HEK293 (cell line): ENCODE results near the gene HPSE2.
A peak's percentile ranks its signal among the peaks of the same experiment; 100 is the strongest.

Experiments
- CTCF ChIA-PET: fragments of 350-600 bp; formaldehyde crosslinking; extraction: SDS; loops from one replicate; lab custom pipeline; 2021; ENCODE audit warnings: antibody characterized with exemption; lab: Yijun Ruan, JAX
- POLR2A ChIA-PET: fragments of 300-600 bp; formaldehyde crosslinking; extraction: SDS; loops from one replicate; lab custom pipeline; 2020; ENCODE audit warnings: antibody characterized with exemption, inconsistent platforms; lab: Yijun Ruan, JAX
- H3K27ac ChIP-seq: fragments of 200-500 bp; sonication (Bioruptor generic); 2 replicates; pipeline ENCODE4 v1.5.1; 2014; ENCODE audit warnings: low read depth, low read length, control low read depth, inconsistent platforms; ENCODE audit errors: extremely low read depth
- H3K36me3 ChIP-seq, 2 experiments: fragments of 200-500 bp in 1 of 2; sonication (Bioruptor generic) in 1 of 2; 1 replicate in 1 of 2; 2 replicates in 1 of 2; pipeline ENCODE4 v1.5.1; 2014 to 2017; ENCODE audit warnings: inconsistent platforms in 2 of 2, low read length in 2 of 2; ENCODE audit not compliant: control insufficient read depth in 2 of 2, insufficient read depth in 1 of 2
- H3K4me1 ChIP-seq: fragments of 200-500 bp; sonication (Bioruptor generic); 2 replicates; pipeline ENCODE4 v1.5.1; 2014; ENCODE audit warnings: mild to moderate bottlenecking, low read length, inconsistent platforms; ENCODE audit not compliant: control insufficient read depth, insufficient read depth
- H3K4me3 ChIP-seq: 2 replicates; pipeline ENCODE4 v1.5.1; 2011; ENCODE audit warnings: low read depth, mild to moderate bottlenecking, control low read depth, low read length, moderate library complexity
- H3K9me3 ChIP-seq: fragments of 200-500 bp; sonication (Bioruptor generic); 2 replicates; pipeline ENCODE4 v1.5.1; 2014; ENCODE audit warnings: low read depth, low read length, inconsistent platforms; ENCODE audit not compliant: control insufficient read depth, insufficient read depth
- FEZF1 ChIP-seq: fragments of 450-650 bp; formaldehyde crosslinking; IDR thresholded peaks from 2 replicates; pipeline ENCODE4 v1.5.1; 2016; ENCODE audit warnings: missing biosample characterization, missing genetic modification characterization
- GLIS2 ChIP-seq: fragments of 450-650 bp; formaldehyde crosslinking; IDR thresholded peaks from 2 replicates; pipeline ENCODE4 v1.5.1; 2016; ENCODE audit warnings: missing biosample characterization, missing genetic modification characterization
- OVOL3 ChIP-seq: fragments of 450-650 bp; formaldehyde crosslinking; IDR thresholded peaks from 2 replicates; pipeline ENCODE4 v1.5.1; 2016; ENCODE audit warnings: missing biosample characterization, missing genetic modification characterization
- ZNF140 ChIP-seq: fragments of 450-650 bp; formaldehyde crosslinking; IDR thresholded peaks from 2 replicates; pipeline ENCODE4 v1.5.1; 2016; ENCODE audit warnings: missing biosample characterization, missing genetic modification characterization
- ZNF184 ChIP-seq: fragments of 450-650 bp; IDR thresholded peaks from 2 replicates; pipeline ENCODE4 v1.5.1; 2018; ENCODE audit warnings: missing biosample characterization, mild to moderate bottlenecking, missing genetic modification characterization
- ZNF23 ChIP-seq: fragments of 450-650 bp; formaldehyde crosslinking; IDR thresholded peaks from 2 replicates; pipeline ENCODE4 v1.5.1; 2016; ENCODE audit warnings: missing biosample characterization, missing genetic modification characterization, borderline replicate concordance
- ZNF239 ChIP-seq: fragments of 450-650 bp; formaldehyde crosslinking; IDR thresholded peaks from 2 replicates; pipeline ENCODE4 v1.5.1; 2016; ENCODE audit warnings: missing biosample characterization, missing genetic modification characterization
- ZNF544 ChIP-seq: fragments of 450-650 bp; formaldehyde crosslinking; IDR thresholded peaks from 2 replicates; pipeline ENCODE4 v1.5.0; 2017; ENCODE audit warnings: missing biosample characterization, missing genetic modification characterization
- ZNF654 ChIP-seq: fragments of 450-650 bp; formaldehyde crosslinking; IDR thresholded peaks from 2 replicates; pipeline ENCODE4 v1.5.1; 2016; ENCODE audit warnings: low read depth, missing biosample characterization, missing genetic modification characterization
- ZNF785 ChIP-seq: fragments of 450-650 bp; formaldehyde crosslinking; IDR thresholded peaks from 2 replicates; pipeline ENCODE4 v1.5.1; 2016; ENCODE audit warnings: missing biosample characterization, missing genetic modification characterization
- ZNF792 ChIP-seq: fragments of 450-650 bp; formaldehyde crosslinking; IDR thresholded peaks from 2 replicates; pipeline ENCODE4 v1.5.1; 2016; ENCODE audit warnings: missing biosample characterization, missing genetic modification characterization
- TF ChIP-seq, protein P1 (sequence below): fragments of 450-650 bp; IDR thresholded peaks from 2 replicates; pipeline ENCODE4 v1.5.1; 2018; ENCODE audit warnings: missing biosample characterization, mild to moderate bottlenecking, missing genetic modification characterization
- TF ChIP-seq, protein P2 (sequence below): fragments of 450-650 bp; formaldehyde crosslinking; IDR thresholded peaks from 2 replicates; pipeline ENCODE4 v1.5.1; 2016; ENCODE audit warnings: missing biosample characterization, missing genetic modification characterization
- TF ChIP-seq, protein P3 (sequence below): fragments of 450-650 bp; formaldehyde crosslinking; conservative IDR thresholded peaks from 2 replicates; pipeline ENCODE4 v1.5.1; 2016; ENCODE audit warnings: low read depth, missing biosample characterization, missing genetic modification characterization

Gene HPSE2

GRCh38 chr10:98429320-98430072, 806.2 kb downstream of the HPSE2 start (continued):
- TF ChIP-seq, protein P1, sequence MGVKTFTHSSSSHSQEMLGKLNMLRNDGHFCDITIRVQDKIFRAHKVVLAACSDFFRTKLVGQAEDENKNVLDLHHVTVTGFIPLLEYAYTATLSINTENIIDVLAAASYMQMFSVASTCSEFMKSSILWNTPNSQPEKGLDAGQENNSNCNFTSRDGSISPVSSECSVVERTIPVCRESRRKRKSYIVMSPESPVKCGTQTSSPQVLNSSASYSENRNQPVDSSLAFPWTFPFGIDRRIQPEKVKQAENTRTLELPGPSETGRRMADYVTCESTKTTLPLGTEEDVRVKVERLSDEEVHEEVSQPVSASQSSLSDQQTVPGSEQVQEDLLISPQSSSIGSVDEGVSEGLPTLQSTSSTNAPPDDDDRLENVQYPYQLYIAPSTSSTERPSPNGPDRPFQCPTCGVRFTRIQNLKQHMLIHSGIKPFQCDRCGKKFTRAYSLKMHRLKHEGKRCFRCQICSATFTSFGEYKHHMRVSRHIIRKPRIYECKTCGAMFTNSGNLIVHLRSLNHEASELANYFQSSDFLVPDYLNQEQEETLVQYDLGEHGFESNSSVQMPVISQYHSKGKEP (tag by site-specific recombination), result no peak
- no peak for TF ChIP-seq ZNF23 (tag by site-specific recombination)
- TF ChIP-seq ZNF544 (tag by site-specific recombination), result no peak

DNA sequence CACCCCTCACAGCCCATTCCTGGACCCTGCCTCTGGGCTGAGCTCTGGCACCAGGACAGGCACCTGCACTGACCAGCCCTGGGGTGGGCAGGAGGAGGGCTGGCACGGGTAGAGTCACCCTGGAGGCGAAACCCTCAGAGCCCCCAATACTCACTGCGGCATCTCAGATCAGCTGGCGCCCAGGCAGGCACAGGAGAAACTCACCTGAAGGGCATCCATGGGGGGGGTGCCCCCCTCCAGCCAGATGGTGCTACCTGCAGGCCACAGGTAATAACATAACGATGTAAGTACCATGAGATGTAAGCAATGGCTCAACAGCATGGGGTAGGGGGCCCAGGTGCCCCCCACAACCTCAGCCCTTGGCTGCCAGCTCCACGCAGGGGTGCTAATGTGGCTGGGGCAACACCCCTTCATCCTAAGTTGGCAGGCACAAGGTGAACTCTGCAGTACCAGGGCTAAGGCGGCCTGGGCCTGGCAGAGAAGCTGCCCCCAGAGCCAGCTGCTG, 808.6 kb downstream of the HPSE2 start:
- ChIA-PET CTCF (interaction anchor here (0.7 to 2.4 kb wide), 4 partner anchors 41 to 945 kb away, joined by 3 to 14 read pairs (median 4); no protein-coding TSS in a partner anchor), POLR2A (no interaction called here)
- H3K27ac ChIP-seq, result no peak overlapping the region

DNA sequence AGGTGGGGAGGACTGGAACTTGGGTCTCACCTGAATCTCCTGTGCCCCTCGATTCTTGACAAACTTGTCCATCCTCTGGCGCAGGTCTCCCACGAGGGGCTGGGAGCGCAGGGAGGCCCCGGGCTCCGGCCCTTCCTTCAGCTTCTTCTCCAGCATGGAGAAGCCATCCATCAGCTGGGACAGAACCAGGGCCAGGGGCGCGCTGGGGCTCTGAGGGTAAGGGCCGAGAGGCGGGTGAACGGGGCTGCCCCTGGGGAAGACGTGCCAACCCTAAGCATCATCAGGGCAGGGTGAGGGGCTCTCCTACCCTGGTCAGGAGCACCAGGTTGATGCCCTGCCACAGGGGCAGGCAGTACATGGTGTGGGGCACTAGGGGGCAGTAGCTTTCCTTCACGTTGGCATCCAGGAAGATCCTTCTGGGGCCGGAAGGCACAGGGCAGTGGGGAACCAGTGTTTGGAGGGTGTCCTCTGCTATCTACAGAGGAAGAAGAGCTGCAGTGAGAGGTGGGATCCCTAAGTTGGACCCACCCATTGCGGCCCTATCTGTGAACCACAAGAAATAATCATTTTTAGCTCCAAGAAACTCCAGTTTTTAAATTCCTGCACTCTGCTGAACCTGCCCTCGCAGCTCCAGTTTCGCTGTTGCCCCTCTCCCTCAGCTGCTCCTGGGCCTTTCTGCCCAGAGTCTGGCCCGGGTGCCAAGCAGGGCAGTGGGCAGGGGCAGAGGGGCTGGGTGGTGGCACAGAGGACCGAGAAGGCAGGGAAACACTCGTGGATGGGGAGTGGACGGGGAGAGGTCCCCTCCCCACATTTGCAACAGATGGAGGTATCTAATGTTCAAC, 809.9 kb downstream of the HPSE2 start:
- TF ChIP-seq ZNF654 (tag by site-specific recombination), result peak; percentile 54
- peak; percentile 89; the same call in 1 of the 2 replicates for TF ChIP-seq ZNF785 (tag by site-specific recombination)
- no peak for TF ChIP-seq ZNF792 (tag by site-specific recombination)
- Histone ChIP-seq H3K9me3 (no peaks in the 10 kb centered on the region), H3K36me3 (peaks cover 0 to 44% of the 10 kb centered on the region in 2 experiments; a peak in 1 of 3 replicates), H3K27ac (no peak overlapping the region), H3K4me1 (no peaks in the 10 kb centered on the region), H3K4me3 (no peak overlapping the region)
- POLR2A ChIA-PET, result no interaction called here
- CTCF ChIA-PET, result interaction anchor here (0.5 to 2.4 kb wide), 28 partner anchors 9 to 917 kb away, joined by 3 to 30 read pairs (median 3); no protein-coding TSS in a partner anchor

More for the DNA sequence above, 808.6 kb downstream of the HPSE2 start:
- TF ChIP-seq GLIS2 (tag by site-specific recombination) (peak; percentile 28; the same call in 1 of the 2 replicates), ZNF184 (tag by site-specific recombination) (no peak)
- peaks cover 0 to 48% of the 10 kb centered on the region in 2 experiments; a peak in 1 of 3 replicates for H3K36me3 ChIP-seq
- H3K9me3 ChIP-seq, result no peaks in the 10 kb centered on the region
- H3K4me1 ChIP-seq, result no peaks in the 10 kb centered on the region
- no peak overlapping the region for H3K4me3 ChIP-seq

DNA sequence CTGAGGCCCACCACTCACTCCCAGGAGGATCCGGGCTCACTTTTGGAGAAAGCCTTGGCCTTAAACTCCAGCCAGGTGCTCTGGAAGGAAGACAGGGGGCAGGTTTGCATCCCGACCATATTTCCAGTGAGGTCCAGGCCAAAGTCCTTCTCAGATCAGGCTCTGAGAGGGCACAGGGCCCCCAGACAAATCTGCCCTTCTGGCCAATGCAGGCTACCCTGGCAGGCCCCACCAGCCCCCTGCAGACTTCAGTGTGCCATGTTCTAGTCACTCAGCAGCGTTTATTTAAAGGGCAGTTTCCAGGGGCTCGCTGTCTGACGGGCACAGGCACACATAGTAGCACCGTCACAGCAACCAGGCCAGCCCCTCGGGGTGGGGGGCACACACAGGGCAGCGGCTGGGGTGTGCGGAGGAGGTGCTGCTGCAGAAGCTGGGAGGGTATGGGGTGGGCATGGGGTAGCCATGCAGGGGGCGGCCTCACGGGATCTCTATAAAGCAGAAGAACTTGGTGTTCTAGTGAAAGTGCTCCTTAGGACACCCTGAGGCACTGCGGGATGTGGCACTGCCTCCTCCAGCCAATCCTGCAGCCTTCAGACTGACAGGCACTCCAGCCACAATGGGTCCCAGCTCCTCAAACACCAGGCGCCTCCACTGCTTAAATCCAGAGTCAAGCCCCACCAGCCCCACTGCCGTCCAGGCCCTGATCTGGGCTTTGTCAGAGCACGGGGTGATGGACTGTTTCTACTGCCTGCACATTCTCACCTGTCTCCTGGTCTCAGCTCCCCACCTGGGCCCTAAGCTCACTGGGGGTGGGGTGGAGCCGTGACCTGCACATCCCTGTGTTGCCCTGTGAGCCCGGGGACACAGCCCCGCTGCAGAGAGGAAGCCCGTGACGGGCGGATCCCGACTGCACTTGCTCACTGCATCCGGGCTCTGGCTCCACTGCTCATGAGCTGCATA, 811.1 kb downstream of the HPSE2 start:
- POLR2A ChIA-PET, result no interaction called here
- Histone ChIP-seq H3K9me3 (no peaks in the 10 kb centered on the region), H3K4me1 (no peaks in the 10 kb centered on the region), H3K4me3 (no peak overlapping the region), H3K27ac (no peak overlapping the region), H3K36me3 (peaks cover 0 to 40% of the 10 kb centered on the region in 2 experiments; a peak in 1 of 3 replicates)
- CTCF ChIA-PET, result interaction anchor here (0.6 to 2.4 kb wide), 15 partner anchors 11 to 854 kb away, joined by 3 to 30 read pairs (median 4); no protein-coding TSS in a partner anchor
- TF ChIP-seq OVOL3 (no peak), ZNF23 (tag by site-specific recombination) (no peak), ZNF140 (tag by site-specific recombination) (no peak), FEZF1 (tag by site-specific recombination) (no peak), ZNF239 (no peak)
- TF ChIP-seq, protein P2, sequence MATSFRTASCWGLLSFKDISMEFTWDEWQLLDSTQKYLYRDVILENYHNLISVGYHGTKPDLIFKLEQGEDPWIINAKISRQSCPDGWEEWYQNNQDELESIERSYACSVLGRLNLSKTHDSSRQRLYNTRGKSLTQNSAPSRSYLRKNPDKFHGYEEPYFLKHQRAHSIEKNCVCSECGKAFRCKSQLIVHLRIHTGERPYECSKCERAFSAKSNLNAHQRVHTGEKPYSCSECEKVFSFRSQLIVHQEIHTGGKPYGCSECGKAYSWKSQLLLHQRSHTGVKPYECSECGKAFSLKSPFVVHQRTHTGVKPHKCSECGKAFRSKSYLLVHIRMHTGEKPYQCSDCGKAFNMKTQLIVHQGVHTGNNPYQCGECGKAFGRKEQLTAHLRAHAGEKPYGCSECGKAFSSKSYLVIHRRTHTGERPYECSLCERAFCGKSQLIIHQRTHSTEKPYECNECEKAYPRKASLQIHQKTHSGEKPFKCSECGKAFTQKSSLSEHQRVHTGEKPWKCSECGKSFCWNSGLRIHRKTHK (tag by site-specific recombination), result no peak
- TF ChIP-seq, protein P3, sequence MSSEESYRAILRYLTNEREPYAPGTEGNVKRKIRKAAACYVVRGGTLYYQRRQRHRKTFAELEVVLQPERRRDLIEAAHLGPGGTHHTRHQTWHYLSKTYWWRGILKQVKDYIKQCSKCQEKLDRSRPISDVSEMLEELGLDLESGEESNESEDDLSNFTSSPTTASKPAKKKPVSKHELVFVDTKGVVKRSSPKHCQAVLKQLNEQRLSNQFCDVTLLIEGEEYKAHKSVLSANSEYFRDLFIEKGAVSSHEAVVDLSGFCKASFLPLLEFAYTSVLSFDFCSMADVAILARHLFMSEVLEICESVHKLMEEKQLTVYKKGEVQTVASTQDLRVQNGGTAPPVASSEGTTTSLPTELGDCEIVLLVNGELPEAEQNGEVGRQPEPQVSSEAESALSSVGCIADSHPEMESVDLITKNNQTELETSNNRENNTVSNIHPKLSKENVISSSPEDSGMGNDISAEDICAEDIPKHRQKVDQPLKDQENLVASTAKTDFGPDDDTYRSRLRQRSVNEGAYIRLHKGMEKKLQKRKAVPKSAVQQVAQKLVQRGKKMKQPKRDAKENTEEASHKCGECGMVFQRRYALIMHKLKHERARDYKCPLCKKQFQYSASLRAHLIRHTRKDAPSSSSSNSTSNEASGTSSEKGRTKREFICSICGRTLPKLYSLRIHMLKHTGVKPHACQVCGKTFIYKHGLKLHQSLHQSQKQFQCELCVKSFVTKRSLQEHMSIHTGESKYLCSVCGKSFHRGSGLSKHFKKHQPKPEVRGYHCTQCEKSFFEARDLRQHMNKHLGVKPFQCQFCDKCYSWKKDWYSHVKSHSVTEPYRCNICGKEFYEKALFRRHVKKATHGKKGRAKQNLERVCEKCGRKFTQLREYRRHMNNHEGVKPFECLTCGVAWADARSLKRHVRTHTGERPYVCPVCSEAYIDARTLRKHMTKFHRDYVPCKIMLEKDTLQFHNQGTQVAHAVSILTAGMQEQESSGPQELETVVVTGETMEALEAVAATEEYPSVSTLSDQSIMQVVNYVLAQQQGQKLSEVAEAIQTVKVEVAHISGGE (tag by site-specific recombination), result no peak
